HG03045 (cell line): Measurements from ENCODE around the gene BRF1.
"Not testable (repeated sequence)": the region's sequence is repeated elsewhere in the genome, so short reads cannot be mapped to it uniquely, and the experiment has no call there.

Experiments used
- ATAC-seq: cut with Tn5 transposase; IDR thresholded peaks from one replicate; pipeline ENCODE4 v1.9.1; 2021; ENCODE audit warnings: mild to moderate bottlenecking, moderate library complexity; ENCODE audit not compliant: unreplicated experiment

The BRF1 gene

DNA sequence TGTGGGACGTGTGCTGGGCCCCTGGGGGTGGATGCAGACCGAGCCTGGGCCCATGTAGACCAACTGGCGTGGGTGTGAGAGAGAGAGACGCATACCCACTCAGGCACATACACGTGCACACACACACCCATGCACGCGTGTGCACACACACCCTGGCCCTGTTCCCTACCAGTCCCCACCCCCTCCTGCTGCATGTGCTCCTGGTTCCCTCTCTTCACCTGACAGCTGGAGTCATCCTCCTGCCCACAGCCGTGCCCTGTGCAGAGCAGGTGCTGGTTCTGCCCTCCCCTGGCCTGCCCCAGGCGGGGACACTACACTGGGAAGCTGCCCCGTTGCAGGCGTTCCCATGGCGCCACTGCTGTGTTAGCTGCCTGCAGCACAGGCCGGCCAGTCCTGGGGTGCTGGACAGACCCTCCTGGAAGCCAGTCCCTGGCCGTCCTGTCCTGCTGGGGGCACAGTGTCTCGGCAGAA, 32.3 kb upstream of the BRF1 start:
- no peak for ATAC-seq

- no peak for ATAC-seq
These were observed 31.6 kb upstream of the BRF1 start for GRCh38 chr14:105332350-105332874.

- ATAC-seq: no peak
These were observed 31.0 kb upstream of the BRF1 start for GRCh38 chr14:105331575-105332349.

GRCh38 chr14:105330491-105330895, 29.7 kb upstream of the BRF1 start:
- ATAC-seq: no peak

DNA sequence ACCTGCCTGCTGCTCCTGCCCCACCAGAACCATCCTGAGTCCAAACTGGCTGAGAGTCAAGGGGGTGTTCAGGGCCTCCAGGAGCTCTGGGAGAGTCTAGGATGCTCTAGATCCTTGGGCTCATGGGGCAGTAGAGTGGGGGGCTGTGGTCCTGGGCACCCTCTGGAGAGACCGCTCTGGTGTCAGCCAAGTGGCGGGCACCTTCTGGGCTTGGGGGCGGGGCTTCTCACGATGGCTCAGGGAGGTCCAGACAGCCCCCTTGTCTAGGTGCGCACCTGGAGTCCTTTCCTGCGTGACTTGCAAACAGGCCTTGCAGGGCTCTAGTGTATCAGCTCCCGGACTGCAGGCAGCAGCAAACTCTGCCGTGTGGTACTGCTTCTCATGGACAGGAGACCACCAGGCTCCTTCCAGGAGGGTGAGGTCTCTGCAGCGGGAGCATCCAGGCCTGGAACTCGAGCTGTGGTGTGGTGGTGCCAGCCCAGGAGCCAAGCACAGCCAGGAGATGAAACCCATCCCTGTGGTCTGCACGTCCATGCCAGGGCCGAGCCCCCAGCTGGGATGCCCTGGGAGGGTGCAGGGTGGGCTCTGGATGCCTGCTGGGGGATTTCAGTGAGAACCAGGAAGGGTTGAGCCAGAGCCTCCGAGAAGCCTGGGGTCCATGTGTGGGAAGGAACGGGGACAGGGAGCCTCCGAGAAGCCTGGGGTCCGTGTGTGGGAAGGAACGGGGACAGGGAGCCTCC, 28.8 kb upstream of the BRF1 start:
- ATAC-seq: no peak

DNA sequence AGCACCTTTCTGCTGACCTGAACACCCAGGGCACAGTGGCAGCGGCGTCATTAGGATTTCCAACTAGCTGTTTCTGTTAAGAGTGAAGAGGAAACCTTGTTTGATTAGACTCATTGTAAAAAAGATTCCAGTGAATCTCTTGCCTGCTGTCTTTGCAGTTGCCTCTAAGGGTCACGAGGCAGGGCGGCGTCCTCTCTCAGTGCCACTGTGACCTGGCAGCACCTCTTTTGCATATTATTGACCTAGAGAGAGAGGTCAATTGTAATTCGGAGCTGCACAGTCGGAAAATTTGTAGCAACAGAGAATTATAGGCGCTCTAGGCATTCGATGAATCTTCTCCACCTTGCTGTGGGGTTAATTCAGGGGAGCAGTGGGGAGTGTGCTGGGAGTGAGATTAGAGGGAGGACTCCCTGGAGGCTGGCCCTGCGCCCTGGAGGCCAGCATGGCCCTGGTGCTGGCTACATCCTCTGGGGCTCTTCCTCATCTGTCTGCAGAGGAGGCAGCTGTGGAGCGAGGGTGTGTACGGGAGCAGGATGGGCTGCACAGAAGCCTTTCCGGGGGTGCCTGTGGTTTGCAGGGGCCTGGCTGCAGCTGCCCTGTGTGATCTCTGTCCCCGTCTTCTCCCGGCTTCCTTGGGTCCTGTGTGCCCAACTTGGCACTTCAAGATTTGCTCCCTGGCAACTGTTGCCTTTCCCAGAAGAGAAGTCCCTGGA, 28.0 kb upstream of the BRF1 start:
- ATAC-seq: no peak

DNA sequence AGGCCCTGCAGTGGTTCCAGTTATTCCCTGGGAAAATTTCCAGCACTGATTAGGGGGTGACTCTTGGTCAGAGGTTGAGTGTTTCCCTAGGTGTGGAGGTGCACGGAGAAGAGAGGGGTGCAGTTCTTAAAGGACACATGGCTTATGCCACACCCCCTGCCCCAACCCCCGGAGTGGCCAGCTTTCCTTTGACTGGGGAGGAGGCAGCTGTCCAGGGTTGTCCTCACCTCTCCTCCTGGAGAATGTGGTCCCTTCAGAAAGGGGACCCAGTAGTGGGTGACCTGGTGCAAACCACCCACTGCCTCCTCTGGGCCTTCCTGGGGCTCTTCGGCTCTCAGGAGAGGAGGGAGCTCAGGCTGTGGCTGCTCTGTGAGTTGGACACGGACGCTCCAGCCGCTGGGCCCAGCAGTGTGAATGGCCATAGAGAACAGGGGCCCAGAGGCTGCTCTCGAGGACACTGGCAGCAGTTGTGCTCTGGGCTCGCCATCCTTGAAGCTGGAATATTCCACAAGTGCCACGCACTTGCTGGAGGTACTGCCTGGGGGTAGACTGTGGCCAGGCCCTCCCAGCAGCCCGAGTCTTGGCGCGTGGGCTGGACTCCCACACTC, 27.4 kb upstream of the BRF1 start:
- ATAC-seq: no peak

DNA sequence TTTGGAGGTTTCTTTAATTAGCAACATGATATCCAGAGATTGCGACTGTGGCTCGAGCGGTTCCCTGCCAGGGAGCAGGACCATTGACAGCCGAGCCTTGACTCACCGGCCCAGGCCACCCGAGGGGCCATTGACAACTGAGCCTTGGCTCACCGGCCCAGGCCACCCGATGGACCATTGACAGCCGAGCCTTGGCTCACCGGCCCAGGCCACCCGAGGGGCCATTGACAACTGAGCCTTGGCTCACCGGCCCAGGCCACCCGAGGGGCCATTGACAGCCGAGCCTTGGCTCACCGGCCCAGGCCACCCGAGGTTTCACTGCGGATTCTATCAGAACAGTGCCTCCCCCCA, 26.9 kb upstream of the BRF1 start:
- ATAC-seq: not testable (repeated sequence)

DNA sequence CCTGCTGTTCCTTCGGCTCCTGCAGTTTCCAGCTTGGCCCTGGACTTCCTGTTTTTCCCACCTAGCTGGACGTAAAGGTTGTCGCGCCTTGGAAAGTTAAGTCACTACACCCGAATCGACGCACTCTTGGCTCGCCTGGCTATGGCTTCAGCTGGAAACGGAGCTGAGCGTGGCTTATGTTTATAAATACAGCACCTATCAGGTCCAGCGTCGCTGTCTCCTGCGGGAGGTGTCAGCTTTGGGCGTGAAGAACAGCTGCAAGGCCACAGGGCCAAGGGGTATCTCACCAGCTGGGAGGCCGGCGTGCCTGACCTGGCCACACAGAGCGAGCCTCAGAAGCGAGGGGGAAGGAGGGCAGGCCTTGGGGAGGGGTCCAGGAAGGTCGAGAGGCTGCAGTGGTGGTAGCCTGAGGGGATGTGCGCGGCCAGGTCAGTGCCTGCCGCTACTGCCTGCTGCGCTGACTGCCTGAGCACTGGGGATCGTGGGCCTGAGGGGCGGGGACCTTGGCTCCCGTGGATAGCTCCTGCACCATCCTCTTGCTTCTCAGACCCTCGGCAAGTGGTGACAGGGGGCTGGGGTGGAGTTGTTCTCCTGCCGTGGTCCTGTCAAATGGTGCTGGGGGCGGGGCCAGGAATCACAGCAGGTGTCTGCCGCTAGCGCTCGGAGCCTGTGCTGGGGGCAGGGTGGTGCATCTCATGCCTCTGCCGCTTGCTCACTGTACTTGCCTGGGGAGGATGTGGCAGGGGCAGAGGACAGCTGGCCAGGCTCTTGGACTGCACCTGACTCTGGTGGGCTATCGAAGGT, 26.3 kb upstream of the BRF1 start:
- no peak for ATAC-seq

DNA sequence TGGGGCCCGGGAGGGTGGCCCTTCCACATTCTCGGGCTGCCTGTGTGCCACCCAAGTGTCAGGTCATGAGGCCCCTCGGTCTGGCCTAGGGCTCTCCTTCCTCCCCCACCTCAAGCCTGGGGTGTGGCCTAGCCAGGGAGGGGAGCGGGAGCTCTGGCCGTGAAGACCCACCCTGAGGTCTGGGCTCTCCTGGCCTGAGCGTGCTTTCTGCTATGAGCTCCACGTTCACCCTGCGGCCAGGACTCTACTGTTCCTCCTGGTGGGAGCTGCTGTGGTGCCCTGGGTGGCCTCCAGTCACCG, 25.7 kb upstream of the BRF1 start:
- no peak for ATAC-seq

- ATAC-seq: no peak
These were observed 25.1 kb upstream of the BRF1 start for GRCh38 chr14:105325716-105326567.

- ATAC-seq: no peak
These were observed 24.5 kb upstream of the BRF1 start for GRCh38 chr14:105325303-105325702.

- ATAC-seq: no peak
These were observed 24.1 kb upstream of the BRF1 start for GRCh38 chr14:105324871-105325270.

- no peak for ATAC-seq
These were observed 23.4 kb upstream of the BRF1 start for GRCh38 chr14:105324080-105324778.

- ATAC-seq: no peak
These were observed 22.9 kb upstream of the BRF1 start for GRCh38 chr14:105323663-105324062.

GRCh38 chr14:105322791-105323556, 22.2 kb upstream of the BRF1 start:
- no peak for ATAC-seq

- ATAC-seq: no peak
These were observed 16.7 kb upstream of the BRF1 start for GRCh38 chr14:105317546-105317945.

- no peak for ATAC-seq
These were observed 16.2 kb upstream of the BRF1 start for GRCh38 chr14:105316968-105317510.
